ENCODE measurements around the gene POLR3G. TPM values are rescaled to one million over a fixed set of nuclear protein-coding genes. Genes with fewer than 3 reads are reported as not detected.

POLR3G gene
- total and polyA plus RNA-seq, 2 of the 13 experiments (the other 11 are each of a cell fraction or from before 2014, with no cell fraction given): 1.2 to 7.3 TPM

DNA sequence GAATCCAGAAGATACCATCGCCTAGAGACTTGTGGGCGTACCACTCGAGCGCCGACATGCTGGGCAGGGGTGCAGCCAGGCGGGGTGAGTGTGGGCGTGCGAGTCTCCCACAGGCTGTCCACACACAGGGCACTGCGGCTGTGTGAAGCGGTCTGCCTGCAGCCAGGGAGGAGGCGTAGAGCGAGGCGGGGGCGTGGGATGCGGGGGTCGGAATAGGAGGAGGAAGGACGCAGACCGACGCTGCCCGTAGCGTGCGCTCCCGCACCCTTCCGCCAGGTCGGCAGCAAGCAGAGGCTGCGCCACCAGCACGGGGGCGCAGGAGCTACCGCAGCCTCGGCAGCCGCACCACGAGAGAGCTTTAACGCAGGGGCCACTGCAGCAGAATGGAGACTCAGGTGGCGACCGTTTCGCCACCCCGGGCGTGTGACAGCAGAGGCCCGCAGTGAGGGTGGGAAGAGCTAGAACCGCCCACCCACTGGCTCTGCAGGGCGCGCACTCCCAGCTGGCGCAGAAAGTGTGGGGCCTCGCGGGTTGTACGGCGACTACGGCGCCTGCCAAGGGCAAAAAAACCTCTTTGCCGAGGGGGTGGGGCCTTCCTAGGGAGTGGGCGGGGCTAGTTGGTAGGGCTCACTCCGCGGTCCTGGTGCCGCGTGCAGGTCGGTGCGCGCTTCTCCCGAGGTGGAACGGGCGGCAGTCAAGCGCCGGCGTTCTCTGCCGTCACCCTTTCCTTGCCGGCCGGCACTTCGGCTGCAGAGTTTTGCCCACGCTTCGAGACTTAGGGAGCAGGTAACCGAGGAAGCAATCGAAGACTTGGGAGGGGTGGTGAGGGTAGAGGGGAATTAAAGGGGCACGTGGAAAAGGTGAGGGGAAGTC lies at the start of gene POLR3G, which contains the start of gene MBLAC2 (continued):
- TF ChIP-seq THYN1 (CRISPR knock-in tag; IDR thresholded peaks at IDR 0.05; ENCODE audit: borderline replicate concordance, low read depth) (no peak), ZNF234 (CRISPR knock-in tag; conservative IDR thresholded peaks at IDR 0.05) (no peak; the same call in 1 of the 2 replicates), ZNF790 (CRISPR knock-in tag; IDR thresholded peaks at IDR 0.05; ENCODE audit: borderline replicate concordance) (peak; percentile 92), PCBP1 (IDR thresholded peaks at IDR 0.05; ENCODE audit: borderline replicate concordance, low read depth, low read length) (peak; percentile 81; the same call in 1 of the 2 replicates), NFE2L2 (IDR thresholded peaks at IDR 0.05; ENCODE audit: low read length) (no peak), MTA1 (CRISPR knock-in tag; IDR thresholded peaks at IDR 0.05; ENCODE audit: borderline replicate concordance) (no peak), ZNF121 (CRISPR knock-in tag; IDR thresholded peaks at IDR 0.05) (peak; percentile 68; the same call in 1 of the 2 replicates), ZNF335 (CRISPR knock-in tag; IDR thresholded peaks at IDR 0.05) (peak; percentile 92), SRSF4 (IDR thresholded peaks at IDR 0.05; ENCODE audit: low read depth, low read length, poor library complexity, severe bottlenecking) (no peak), SATB2 (CRISPR knock-in tag; IDR thresholded peaks at IDR 0.05) (peak; percentile 41; the same call in 1 of the 2 replicates), DDIT3 (CRISPR knock-in tag; IDR thresholded peaks at IDR 0.05) (no peak), ZNF724P (CRISPR knock-in tag; IDR thresholded peaks at IDR 0.05; ENCODE audit: borderline replicate concordance) (no peak), DNMT3B (CRISPR knock-in tag; conservative IDR thresholded peaks at IDR 0.05) (0 out of 2 replicates have a peak, but pooled peaks have one; percentile 51), SMYD3 (CRISPR knock-in tag; IDR thresholded peaks at IDR 0.05) (no peak), CHCHD3 (CRISPR knock-in tag; IDR thresholded peaks at IDR 0.05) (peak; percentile 3; the same call in 1 of the 2 replicates), SMAD1 (CRISPR knock-in tag; IDR thresholded peaks at IDR 0.05; ENCODE audit: borderline replicate concordance, low read depth) (peak; percentile 88; the same call in 1 of the 2 replicates), ZNF34 (CRISPR knock-in tag; IDR thresholded peaks at IDR 0.05; ENCODE audit: borderline replicate concordance) (no peak), ATF5 (CRISPR knock-in tag; IDR thresholded peaks at IDR 0.05; ENCODE audit: low read depth) (no peak), KAT7 (CRISPR knock-in tag; IDR thresholded peaks at IDR 0.05; ENCODE audit: borderline replicate concordance) (peak; percentile 76; the same call in 1 of the 2 replicates), HCFC1 (IDR thresholded peaks at IDR 0.05; ENCODE audit: low read depth, low read length) (peak; percentile 24; the same call in 1 of the 2 replicates)
- TF ChIP-seq, protein P1, sequence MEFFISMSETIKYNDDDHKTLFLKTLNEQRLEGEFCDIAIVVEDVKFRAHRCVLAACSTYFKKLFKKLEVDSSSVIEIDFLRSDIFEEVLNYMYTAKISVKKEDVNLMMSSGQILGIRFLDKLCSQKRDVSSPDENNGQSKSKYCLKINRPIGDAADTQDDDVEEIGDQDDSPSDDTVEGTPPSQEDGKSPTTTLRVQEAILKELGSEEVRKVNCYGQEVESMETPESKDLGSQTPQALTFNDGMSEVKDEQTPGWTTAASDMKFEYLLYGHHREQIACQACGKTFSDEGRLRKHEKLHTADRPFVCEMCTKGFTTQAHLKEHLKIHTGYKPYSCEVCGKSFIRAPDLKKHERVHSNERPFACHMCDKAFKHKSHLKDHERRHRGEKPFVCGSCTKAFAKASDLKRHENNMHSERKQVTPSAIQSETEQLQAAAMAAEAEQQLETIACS (CRISPR knock-in tag; IDR thresholded peaks at IDR 0.05): 0 out of 2 replicates have a peak, but pooled peaks have one; percentile 37
- TF ChIP-seq, protein P2, sequence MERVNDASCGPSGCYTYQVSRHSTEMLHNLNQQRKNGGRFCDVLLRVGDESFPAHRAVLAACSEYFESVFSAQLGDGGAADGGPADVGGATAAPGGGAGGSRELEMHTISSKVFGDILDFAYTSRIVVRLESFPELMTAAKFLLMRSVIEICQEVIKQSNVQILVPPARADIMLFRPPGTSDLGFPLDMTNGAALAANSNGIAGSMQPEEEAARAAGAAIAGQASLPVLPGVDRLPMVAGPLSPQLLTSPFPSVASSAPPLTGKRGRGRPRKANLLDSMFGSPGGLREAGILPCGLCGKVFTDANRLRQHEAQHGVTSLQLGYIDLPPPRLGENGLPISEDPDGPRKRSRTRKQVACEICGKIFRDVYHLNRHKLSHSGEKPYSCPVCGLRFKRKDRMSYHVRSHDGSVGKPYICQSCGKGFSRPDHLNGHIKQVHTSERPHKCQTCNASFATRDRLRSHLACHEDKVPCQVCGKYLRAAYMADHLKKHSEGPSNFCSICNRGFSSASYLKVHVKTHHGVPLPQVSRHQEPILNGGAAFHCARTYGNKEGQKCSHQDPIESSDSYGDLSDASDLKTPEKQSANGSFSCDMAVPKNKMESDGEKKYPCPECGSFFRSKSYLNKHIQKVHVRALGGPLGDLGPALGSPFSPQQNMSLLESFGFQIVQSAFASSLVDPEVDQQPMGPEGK (CRISPR knock-in tag; IDR thresholded peaks at IDR 0.05): peak; percentile 79
- TF ChIP-seq, protein P3, sequence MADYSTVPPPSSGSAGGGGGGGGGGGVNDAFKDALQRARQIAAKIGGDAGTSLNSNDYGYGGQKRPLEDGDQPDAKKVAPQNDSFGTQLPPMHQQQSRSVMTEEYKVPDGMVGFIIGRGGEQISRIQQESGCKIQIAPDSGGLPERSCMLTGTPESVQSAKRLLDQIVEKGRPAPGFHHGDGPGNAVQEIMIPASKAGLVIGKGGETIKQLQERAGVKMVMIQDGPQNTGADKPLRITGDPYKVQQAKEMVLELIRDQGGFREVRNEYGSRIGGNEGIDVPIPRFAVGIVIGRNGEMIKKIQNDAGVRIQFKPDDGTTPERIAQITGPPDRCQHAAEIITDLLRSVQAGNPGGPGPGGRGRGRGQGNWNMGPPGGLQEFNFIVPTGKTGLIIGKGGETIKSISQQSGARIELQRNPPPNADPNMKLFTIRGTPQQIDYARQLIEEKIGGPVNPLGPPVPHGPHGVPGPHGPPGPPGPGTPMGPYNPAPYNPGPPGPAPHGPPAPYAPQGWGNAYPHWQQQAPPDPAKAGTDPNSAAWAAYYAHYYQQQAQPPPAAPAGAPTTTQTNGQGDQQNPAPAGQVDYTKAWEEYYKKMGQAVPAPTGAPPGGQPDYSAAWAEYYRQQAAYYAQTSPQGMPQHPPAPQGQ (CRISPR knock-in tag; IDR thresholded peaks at IDR 0.05; ENCODE audit: borderline replicate concordance): 0 out of 2 replicates have a peak, but pooled peaks have one; percentile 32

Data from HepG2 (cell line).